ENCODE data around the gene FBXO30. TPM values are rescaled to one million over a fixed set of nuclear protein-coding genes. Genes with fewer than 3 reads are reported as not detected.

Gene FBXO30
- total RNA-seq, 6 experiments from 2014 or later: 12.7 to 14.9 (median 13.9) TPM

DNA sequence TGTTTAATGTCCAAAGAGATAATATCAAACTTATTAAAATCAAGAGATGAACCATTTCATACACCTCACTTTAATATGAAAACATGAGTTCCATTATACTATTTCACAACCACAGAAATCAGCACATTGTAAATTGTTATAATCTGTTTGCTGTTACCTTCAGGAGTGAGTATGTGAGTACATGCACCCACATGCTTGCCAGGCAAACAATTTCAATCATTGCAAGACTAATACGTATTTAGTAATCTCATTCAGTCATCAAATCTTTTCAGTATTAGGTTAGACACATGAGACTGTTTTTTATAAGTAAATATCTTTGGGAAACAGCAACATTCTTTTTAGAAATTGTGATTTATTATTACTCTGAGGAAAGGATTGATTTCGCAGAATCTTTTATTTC, 70.0 kb downstream of the FBXO30 start:
- Mint-ChIP-seq H3K27ac (no peak overlapping the region), H3K4me3 (no peak overlapping the region), H3K4me1 (ENCODE audit: low read depth) (peaks cover 9% of the 10 kb centered on the region), H3K36me3 (ENCODE audit: low read depth) (peaks cover 11% of the 10 kb centered on the region; the same call in 1 of the 2 replicates), H3K27me3 (ENCODE audit: insufficient read depth) (no peaks in the 10 kb centered on the region; the same call in 1 of the 2 replicates), H3K9me3 (peaks cover 6% of the 10 kb centered on the region; the same call in 1 of the 2 replicates)
- TF ChIP-seq, protein P1, sequence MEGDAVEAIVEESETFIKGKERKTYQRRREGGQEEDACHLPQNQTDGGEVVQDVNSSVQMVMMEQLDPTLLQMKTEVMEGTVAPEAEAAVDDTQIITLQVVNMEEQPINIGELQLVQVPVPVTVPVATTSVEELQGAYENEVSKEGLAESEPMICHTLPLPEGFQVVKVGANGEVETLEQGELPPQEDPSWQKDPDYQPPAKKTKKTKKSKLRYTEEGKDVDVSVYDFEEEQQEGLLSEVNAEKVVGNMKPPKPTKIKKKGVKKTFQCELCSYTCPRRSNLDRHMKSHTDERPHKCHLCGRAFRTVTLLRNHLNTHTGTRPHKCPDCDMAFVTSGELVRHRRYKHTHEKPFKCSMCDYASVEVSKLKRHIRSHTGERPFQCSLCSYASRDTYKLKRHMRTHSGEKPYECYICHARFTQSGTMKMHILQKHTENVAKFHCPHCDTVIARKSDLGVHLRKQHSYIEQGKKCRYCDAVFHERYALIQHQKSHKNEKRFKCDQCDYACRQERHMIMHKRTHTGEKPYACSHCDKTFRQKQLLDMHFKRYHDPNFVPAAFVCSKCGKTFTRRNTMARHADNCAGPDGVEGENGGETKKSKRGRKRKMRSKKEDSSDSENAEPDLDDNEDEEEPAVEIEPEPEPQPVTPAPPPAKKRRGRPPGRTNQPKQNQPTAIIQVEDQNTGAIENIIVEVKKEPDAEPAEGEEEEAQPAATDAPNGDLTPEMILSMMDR (IDR thresholded peaks at IDR 0.05): no peak
- DNase-seq: no peak

Other genes starting within 250 kb of the FBXO30 start
- gene EPM2A, start 79.3 kb downstream of the FBXO30 start, total RNA-seq (2021; fragmentation: NEBNext Ultra II Directional; extraction: Animal tissue kit (Norgen Biotek cat#: 25700)): 1 to 10 TPM; 3.1 to 5.5 (median 3.8) TPM
- gene SHPRH, start 149.6 kb upstream of the FBXO30 start, total RNA-seq (2021; fragmentation: NEBNext Ultra II Directional; extraction: Animal tissue kit (Norgen Biotek cat#: 25700)): 1 to 10 TPM; 4.5 to 5.7 (median 5.2) TPM
- not detected for gene GRM1, start 214.3 kb upstream of the FBXO30 start, total RNA-seq (2021; fragmentation: NEBNext Ultra II Directional; extraction: Animal tissue kit (Norgen Biotek cat#: 25700))